ENCODE measurements around the gene SPEN. TPM values are rescaled to one million over a fixed set of nuclear protein-coding genes. Genes with fewer than 3 reads are reported as not detected.

SPEN gene
- total RNA-seq, 1 experiment from 2014 or later, result 10.1 TPM

DNA sequence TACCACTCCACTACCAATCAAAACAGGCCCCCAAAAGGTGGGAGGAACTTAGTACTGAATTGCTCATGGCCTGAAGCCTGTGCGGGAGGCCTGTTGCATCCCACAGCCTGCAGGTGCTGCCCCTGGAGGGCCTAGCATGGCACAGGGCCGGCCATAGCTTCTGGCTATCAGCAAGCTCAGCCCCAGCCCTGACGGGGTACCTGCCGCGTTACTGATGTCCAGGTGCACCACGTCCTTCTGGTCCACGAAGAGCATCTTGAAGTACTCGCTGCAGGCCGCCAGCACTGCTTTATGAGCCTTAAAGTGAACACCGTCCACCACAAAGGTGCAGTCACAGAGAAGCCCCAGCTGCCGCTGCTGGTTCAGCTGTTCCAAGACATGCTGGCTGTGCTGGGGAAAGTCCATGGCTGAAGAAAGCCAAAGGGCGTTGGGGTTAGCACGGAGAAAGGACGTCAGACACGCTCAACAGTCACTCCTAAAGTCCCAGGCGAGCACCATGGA is 100.6 kb downstream of the SPEN start:
- DNase-seq (ENCODE audit: low read depth, low spot score), result no peak
- in situ Hi-C loops (cut with HindIII; ENCODE audit: low pct_unique_long_range_greater_than_20kb, low sequenced_read_pairs), result no loop called here

DNA sequence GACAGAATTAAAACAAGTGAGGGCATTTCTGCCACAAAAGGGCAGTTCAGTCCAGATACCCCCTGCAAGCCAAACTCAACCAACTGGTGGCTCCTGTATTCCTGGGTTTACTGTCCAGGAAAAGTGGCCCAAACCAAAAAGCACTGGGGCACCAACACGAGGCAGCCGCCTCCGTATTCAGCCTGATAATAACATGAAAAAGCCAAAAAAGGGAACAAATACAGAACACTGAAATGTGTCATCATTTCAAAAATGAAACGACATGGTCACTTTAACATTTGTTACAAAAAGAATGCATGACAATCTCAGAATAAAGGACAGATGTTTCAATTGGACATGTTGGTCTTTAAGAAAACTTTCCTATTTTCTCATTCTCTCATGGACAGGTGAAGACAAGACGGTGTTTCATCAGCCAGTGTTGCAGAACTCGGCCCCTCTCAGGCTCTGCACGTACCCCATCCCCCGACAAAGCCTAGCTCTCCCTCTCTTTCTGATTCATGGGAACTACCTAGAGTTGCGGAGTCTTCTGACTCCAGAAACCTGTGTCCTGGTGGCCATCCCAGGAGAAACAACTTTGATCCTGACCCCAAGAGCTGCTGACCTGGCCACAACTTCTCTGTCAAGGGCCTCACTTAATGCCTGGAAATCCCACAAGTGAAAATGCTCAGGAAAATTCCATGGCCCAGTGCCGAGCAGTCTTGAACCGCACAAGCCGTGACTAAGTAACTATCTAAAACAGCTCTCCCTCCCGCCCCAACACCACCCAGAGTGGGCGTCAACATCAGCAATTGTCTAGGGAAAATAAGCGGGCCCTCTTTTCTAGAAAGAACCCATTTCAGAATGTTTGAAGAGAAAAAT is 101.3 kb downstream of the SPEN start:
- in situ Hi-C loops (cut with HindIII; ENCODE audit: low pct_unique_long_range_greater_than_20kb, low sequenced_read_pairs), result no loop called here
- DNase-seq (ENCODE audit: low read depth, low spot score), result no peak

DNA sequence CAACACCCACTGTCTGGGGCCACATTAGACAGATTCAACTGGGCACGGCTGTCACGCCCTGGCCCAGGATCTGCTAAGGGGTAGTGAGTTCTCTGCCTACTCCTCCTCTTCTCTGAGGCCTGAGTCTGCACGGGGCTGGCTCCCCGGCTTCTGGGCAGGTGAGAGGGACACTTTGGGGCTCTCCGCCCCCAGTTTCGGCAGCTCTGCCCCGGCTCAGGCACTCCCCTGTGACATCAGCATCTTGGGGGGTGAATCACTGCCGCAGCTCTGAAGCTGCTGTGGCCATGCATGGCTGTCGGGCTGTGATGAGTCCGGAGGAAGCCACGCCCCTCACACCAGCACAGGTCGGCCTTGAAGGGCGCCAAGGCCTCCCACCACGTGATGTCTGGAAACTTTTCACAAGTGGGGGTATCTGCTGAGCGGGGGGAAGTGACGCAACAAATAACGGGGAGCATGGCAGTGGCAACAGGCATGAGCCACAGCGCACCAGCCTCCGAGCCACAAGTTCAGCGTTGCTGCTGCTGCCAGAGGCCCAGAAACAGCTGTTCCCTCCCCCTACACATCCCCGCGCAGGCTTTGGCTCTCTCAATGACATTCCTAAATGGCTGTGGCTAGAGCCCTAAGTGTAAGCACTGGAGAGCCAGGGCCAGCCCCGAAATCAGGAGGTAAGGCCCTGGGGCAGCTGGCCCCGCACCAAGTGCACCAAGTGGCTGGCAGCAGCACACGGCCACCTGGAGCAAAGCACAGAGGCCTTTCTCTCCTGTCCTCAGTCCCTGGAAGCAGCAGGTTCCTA is 102.1 kb downstream of the SPEN start:
- no peak for DNase-seq (ENCODE audit: low read depth, low spot score)
- in situ Hi-C loops (cut with HindIII; ENCODE audit: low pct_unique_long_range_greater_than_20kb, low sequenced_read_pairs), result no loop called here

DNA sequence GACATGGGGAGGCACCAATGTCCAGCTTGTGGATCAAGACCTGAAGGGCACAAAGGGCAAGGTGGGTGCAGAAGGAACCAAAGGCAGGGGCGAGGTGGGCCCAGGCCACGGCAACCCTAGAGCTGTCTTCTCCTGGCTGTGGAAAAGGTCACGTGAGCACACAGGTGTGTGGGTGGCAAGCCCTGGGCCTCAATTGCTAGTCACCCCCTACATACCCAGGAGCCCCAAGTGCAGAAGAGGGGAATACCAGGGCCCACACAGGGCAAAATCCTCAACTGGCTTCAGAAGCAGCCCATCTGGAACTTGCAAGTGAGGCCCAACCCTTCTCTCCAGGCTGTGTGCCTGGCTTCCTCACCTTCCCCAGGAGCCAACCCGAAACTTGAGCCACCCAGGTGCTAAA is 102.8 kb downstream of the SPEN start:
- DNase-seq (ENCODE audit: low read depth, low spot score), result no peak
- in situ Hi-C loops (cut with HindIII; ENCODE audit: low pct_unique_long_range_greater_than_20kb, low sequenced_read_pairs), result no loop called here

DNA sequence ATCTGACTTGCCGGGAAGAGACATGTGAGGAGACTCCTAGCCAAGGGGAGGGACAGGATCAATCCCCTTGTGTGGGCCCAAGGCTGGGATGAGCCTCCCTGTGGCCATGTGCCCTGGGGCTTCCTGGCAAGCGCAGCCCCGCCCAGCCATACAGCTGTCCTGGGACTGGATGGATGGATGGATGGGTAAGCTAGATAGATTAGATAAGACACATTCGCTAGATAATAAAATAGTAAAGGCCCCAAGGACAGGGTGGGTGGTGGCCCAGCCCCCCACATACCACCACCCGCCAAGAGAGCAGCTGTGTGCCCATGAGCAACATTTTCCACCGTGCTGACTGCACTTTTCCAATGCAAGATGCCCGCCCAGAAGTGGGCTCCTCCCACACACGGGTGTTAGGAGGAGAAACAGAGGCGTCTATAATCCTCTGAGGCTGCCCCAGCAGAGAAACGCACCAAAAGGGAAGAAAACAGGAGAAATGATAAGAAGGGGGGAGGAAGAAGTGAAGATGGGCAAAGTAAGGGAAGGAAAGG is 103.3 kb downstream of the SPEN start:
- no peak for DNase-seq (ENCODE audit: low read depth, low spot score)
- in situ Hi-C loops (cut with HindIII; ENCODE audit: low pct_unique_long_range_greater_than_20kb, low sequenced_read_pairs), result no loop called here

DNA sequence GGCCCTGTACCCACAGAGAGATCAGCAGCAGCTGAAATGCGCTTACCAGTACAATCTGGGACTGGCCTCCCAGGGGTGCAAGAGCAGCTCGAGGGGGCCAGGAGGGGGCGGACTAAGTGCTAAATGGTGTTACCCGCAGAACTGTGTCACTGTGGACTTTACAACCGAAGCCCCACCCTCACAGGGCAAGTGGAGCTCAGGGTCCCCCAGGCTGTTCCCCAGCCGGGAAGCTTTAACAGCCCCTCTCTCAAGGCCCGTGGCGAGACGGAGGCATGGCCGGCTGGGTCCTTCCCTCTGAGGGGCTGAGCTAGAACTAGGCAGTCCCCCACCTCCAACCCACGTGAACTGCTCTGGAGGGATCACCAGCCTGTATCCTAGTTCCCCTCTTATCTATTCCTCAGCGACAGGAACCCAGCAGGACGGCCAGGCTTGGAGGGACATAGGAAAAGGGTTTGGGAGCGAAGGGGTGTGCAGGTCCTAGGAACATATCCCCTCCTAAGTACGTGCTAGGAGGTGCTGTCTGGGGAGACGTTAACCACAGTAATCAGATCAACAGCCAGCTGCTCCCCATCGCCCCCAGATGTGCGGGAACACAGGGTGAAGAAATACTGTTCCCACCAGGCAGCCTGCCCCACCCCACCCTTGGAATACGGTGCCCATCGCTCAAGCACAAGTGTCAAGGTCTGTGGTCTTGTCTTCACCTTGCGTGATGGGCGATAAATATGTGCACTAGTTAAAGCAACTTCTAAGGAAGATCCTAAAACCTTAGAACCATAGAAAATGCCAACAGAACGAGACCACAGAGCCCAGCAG is 104.0 kb downstream of the SPEN start:
- no peak for DNase-seq (ENCODE audit: low read depth, low spot score)
- in situ Hi-C loops (cut with HindIII; ENCODE audit: low pct_unique_long_range_greater_than_20kb, low sequenced_read_pairs), result no loop called here

DNA sequence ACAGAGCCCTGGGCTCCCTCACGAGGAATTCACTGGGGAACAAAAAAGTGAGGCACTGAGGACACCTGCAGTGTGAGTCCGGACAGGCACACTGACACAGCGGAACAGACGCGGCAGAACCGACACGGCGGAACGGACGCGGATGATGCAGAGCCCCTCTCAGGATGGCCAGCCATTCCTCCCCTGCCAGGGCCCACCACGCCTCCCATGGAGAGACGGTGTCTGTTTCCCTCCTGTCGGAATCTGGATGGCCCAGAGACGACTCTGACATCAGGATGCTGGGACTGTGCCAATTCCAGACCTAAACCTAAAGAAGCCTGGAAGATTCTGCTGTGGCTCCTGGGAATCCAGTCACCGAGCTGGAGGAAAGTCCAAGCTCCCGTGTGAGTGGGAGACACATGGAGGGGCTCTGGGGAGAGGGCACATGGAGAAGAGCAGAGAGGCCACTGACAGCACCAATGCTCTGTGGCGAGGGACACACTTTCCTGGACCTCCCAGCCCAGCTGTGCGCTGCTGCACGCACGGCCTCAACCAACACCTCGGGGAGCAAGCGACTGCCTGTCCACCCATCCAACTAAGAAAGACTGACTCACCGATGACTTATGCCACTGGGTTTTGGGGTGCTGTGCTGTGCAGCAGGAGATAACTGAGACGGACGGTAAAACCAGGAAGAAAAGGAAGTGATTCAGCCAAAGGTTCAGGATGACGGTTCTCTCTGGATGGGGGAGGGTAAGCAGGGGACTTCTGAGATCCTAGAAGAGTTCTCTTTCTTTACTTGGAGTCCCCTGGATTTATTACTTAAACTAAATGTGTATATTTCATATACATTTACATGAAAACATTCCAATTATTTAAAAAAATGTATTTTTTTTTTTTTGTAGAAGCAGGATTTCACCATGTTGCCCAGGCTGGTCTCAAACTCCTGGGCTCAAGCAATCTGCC is 105.1 kb downstream of the SPEN start:
- in situ Hi-C loops (cut with HindIII; ENCODE audit: low pct_unique_long_range_greater_than_20kb, low sequenced_read_pairs), result no loop called here
- no peak for DNase-seq (ENCODE audit: low read depth, low spot score)

DNA sequence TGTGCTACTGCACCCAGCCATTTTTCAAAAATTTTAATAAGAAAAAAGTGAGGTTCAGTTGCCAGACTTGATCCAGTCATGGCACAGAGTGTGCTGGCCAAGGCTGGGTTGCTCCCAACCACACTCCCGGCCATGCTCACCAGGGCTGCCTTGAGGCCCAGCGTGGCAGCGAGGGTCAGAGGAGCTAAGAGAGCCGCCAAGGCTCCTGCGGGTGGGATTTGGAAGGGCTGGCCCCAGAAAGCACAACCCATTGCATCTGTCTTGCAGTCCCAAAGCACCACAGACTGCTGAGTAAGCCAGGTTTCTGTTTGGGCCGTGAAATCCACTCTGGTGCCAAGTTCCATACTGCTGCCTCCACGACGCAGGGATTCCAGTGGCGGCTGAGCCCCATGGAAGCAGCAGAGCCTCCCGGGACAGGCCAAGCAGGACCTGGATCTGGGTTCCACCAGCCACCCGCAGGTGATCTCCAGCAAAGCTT is 105.8 kb downstream of the SPEN start:
- no peak for DNase-seq (ENCODE audit: low read depth, low spot score)
- in situ Hi-C loops (cut with HindIII; ENCODE audit: low pct_unique_long_range_greater_than_20kb, low sequenced_read_pairs), result no loop called here

GRCh38 chr1:15953791-15954241 is 106.3 kb downstream of the SPEN start:
- in situ Hi-C loops (cut with HindIII; ENCODE audit: low pct_unique_long_range_greater_than_20kb, low sequenced_read_pairs), result no loop called here

GRCh38 chr1:15954316-15954715 is 106.8 kb downstream of the SPEN start:
- in situ Hi-C loops (cut with HindIII; ENCODE audit: low pct_unique_long_range_greater_than_20kb, low sequenced_read_pairs), result no loop called here
- DNase-seq (ENCODE audit: low read depth, low spot score), result no peak

More at GRCh38 chr1:15953791-15954241, 106.3 kb downstream of the SPEN start:
- no peak for DNase-seq (ENCODE audit: low read depth, low spot score)

DNA sequence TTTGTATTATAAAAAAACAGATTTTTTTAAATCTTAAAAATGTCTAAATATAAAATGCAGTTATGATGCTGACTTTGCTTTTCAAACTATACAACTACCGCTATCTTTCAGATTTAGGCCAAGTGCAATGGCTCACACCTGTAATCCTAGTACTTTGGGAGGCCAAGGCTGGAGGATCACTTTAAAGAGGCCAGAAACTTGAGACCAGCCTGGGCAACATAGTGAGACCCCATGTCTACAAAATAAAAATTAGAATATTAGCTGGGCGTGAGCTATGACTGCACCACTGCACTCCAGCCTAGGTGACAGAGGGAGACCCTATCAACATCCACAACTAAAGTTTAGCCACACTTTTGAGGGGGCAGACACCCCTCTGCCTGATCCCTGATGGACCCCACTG is 108.0 kb downstream of the SPEN start:
- DNase-seq (ENCODE audit: low read depth, low spot score), result no peak
- in situ Hi-C loops (cut with HindIII; ENCODE audit: low pct_unique_long_range_greater_than_20kb, low sequenced_read_pairs), result no loop called here

GRCh38 chr1:15956150-15956549 is 108.6 kb downstream of the SPEN start:
- DNase-seq (ENCODE audit: low read depth, low spot score), result no peak
- in situ Hi-C loops (cut with HindIII; ENCODE audit: low pct_unique_long_range_greater_than_20kb, low sequenced_read_pairs), result no loop called here

DNA sequence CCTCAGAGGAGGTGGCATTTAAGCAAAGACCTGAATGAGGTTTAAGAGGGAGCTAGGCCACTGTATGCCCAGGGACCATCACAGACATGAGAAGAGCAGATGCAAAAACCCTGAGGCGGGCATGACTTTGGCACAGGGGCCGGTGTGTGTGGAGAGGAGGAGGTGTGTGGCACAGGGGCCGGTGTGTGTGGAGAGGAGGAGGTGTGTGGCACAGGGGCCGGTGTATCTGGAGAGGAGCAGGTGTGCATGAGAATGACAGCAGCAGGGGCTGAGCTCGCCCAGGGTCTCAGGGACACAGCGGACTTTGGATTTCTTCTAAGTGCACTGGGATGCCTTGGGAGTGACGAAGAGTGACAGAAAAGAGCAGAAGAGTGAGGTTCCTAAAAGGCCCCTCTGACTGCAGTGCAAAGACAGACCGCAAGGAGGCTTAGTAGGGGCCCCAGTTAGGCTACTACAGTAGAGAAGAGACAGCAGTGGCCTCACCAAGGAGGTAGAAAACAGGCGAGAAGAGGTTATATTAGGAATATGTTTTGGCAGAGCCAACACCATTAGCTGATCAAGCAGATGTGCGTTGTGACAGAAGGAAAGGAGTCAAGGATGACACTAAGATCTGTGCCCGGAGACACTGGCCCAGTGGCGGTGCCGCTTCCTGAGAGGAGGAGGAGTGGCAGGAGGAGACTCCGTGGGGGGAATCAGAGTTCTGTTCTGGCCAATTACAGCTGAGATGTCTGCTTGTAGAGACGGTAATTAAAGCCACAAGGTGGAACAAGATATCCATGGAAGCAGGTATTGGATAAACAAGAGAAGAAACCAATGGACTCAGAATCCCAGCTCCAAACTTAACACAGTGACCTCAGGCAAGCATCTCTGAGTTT is 110.0 kb downstream of the SPEN start:
- in situ Hi-C loops (cut with HindIII; ENCODE audit: low pct_unique_long_range_greater_than_20kb, low sequenced_read_pairs), result no loop called here

DNA sequence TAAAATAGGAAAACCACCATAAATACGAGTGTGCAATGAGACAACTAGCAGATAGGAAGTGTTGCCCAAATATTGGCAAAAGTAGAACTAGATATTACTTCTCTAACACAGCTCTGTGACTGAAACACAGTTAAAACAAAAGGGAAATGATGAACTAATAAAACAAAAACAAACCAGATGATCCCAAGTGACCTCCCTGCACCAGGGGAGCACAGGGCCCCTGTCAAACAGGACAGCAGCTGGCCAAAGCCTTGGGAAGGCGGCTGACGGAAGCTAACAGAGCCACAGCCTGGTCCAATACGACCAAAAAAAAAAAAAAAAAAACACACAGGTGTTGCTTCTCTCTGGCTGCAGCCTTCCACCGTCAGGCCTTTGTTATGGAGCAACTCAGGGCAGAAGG is 110.6 kb downstream of the SPEN start:
- in situ Hi-C loops (cut with HindIII; ENCODE audit: low pct_unique_long_range_greater_than_20kb, low sequenced_read_pairs), result no loop called here
- DNase-seq (ENCODE audit: low read depth, low spot score), result no peak

More for the DNA sequence above, 110.0 kb downstream of the SPEN start:
- DNase-seq (ENCODE audit: low read depth, low spot score), result peak; percentile 70

DNA sequence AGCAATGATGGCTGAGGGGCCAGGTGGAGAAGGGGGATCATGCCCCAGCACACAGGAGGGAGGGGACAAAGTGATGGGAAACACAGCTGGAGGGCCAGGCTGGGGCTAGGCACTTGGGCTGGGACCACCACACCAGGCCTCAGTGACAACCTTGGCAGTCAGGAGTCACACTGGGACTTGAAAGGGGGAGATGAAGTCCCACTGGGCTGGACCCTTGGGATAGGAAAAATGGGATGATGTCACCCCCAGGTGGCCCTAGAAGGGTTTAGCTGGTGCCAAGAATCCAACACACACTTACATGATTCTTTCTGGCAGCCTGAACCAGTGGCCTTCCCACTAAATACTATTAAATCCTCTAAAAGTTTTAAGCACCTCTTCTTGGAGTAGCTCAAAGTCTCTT is 111.3 kb downstream of the SPEN start:
- in situ Hi-C loops (cut with HindIII; ENCODE audit: low pct_unique_long_range_greater_than_20kb, low sequenced_read_pairs), result no loop called here
- no peak for DNase-seq (ENCODE audit: low read depth, low spot score)

DNA sequence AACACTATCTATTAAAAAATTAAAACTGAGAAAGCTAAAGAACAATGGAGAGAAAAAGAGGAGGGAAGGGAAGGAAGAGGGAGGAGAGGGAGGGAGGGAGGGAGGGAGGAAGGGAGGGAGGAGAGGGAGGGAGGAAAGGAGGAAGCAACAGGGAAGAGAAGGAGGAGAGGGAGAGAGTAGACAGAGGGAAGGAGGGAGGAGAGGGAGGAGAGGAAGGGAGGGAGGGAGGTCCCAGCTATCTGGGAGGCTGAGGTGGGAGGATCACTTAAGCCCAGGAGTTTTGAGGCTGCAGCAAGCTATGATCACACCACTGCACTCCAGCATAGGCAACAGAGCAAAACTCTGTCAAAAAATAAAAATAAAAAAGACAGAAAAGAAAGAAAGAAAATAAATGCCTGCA is 111.9 kb downstream of the SPEN start:
- in situ Hi-C loops (cut with HindIII; ENCODE audit: low pct_unique_long_range_greater_than_20kb, low sequenced_read_pairs), result no loop called here
- no peak for DNase-seq (ENCODE audit: low read depth, low spot score)

Data from SK-MEL-5 (cell line).